ENCODE measurements around the gene ABLIM1.

GRCh38 chr10:114540236-114540635 lies 117.8 kb downstream of the ABLIM1 start:
- no peak for TF ChIP-seq CTCF (IDR thresholded peaks at IDR 0.05; ENCODE audit: insufficient read depth, low read depth, low read length)
- TF ChIP-seq EZH2 (IDR thresholded peaks at IDR 0.05; ENCODE audit: insufficient read depth, low read length), result no peak
